Measurements from ENCODE around the gene MOB1A. TPM values are rescaled to one million over a fixed set of nuclear protein-coding genes. Genes with fewer than 3 reads are reported as not detected.

Gene MOB1A
- total and polyA plus RNA-seq, 2 experiments from 2014 or later, result 36.2 to 111 TPM

DNA sequence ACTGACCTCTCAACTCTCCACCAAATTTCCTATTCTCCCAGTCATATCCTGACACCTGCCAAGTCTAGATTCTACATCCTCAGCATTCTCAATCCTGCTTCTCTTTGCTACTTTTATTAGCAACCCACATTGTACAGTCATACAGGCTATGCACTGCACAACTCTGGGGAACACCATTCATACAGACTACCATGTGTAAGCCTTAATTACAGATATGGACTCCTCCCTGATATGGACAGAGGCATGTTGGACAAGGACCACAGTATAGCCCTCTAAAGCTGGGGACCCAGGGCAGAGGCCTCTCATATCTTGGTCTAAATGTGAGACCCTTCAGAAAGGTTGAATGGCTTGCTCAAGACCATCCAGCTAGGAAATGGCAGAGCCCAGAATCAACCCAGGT lies 67.3 kb downstream of the MOB1A start:
- Histone ChIP-seq H3F3A (replicated peaks; ENCODE audit: low read depth) (no peaks in the 10 kb centered on the region; the same call in 1 of the 2 replicates), H4K20me1 (replicated peaks; ENCODE audit: insufficient read depth) (no peaks in the 10 kb centered on the region)
- TF ChIP-seq EZH2 (IDR thresholded peaks at IDR 0.05; ENCODE audit: low read depth, unreplicated experiment) (no peak), JUNB (IDR thresholded peaks at IDR 0.05; ENCODE audit: unreplicated experiment) (no peak), ZNF331 (CRISPR knock-in tag; IDR thresholded peaks at IDR 0.05; ENCODE audit: low read depth) (no peak), POLR2AphosphoS5 (IDR thresholded peaks at IDR 0.05; ENCODE audit: low read depth) (no peak), EZH2phosphoT487 (IDR thresholded peaks at IDR 0.05; ENCODE audit: unreplicated experiment) (no peak), ZNF114 (CRISPR knock-in tag; IDR thresholded peaks at IDR 0.05) (no peak), REST (IDR thresholded peaks at IDR 0.05; ENCODE audit: unreplicated experiment) (no peak), ETS1 (IDR thresholded peaks at IDR 0.05) (no peak), CREB1 (CRISPR knock-in tag; IDR thresholded peaks at IDR 0.05; ENCODE audit: low read depth) (no peak), NANOG (IDR thresholded peaks at IDR 0.05; ENCODE audit: borderline replicate concordance) (no peak), STAT1 (IDR thresholded peaks at IDR 0.05; ENCODE audit: unreplicated experiment) (no peak), ZNF462 (CRISPR knock-in tag; IDR thresholded peaks at IDR 0.05) (no peak)
- TF ChIP-seq, protein P1, sequence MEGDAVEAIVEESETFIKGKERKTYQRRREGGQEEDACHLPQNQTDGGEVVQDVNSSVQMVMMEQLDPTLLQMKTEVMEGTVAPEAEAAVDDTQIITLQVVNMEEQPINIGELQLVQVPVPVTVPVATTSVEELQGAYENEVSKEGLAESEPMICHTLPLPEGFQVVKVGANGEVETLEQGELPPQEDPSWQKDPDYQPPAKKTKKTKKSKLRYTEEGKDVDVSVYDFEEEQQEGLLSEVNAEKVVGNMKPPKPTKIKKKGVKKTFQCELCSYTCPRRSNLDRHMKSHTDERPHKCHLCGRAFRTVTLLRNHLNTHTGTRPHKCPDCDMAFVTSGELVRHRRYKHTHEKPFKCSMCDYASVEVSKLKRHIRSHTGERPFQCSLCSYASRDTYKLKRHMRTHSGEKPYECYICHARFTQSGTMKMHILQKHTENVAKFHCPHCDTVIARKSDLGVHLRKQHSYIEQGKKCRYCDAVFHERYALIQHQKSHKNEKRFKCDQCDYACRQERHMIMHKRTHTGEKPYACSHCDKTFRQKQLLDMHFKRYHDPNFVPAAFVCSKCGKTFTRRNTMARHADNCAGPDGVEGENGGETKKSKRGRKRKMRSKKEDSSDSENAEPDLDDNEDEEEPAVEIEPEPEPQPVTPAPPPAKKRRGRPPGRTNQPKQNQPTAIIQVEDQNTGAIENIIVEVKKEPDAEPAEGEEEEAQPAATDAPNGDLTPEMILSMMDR (conservative IDR thresholded peaks at IDR 0.05; ENCODE audit: low read depth in 2 of 2), result no peak

More for the DNA sequence above, 67.3 kb downstream of the MOB1A start:
- H3K79me2 ChIP-seq (replicated peaks; ENCODE audit: insufficient read depth), result no peaks in the 10 kb centered on the region
- no peak overlapping the region for H3K4me3 ChIP-seq
- H3K9me3 Mint-ChIP-seq, result no peaks in the 10 kb centered on the region
- no peak for ATAC-seq
- peaks cover 22% of the 10 kb centered on the region for H3K4me1 Mint-ChIP-seq
- H3K27me3 ChIP-seq (ENCODE audit: insufficient read depth), result no peaks in the 10 kb centered on the region
- peaks cover 21% of the 10 kb centered on the region for H3K4me1 ChIP-seq (ENCODE audit: insufficient read depth)
- no peaks in the 10 kb centered on the region for H3K36me3 ChIP-seq (ENCODE audit: insufficient read depth)
- no peak overlapping the region for H3K27ac ChIP-seq (ENCODE audit: low read depth)
- no peak overlapping the region for H3K4me3 Mint-ChIP-seq
- no peak for DNase-seq (ENCODE audit: low spot score)
- no peaks in the 10 kb centered on the region; the same call in 2 of the 3 replicates for H3K36me3 Mint-ChIP-seq (ENCODE audit: low read depth)
- H3K9me2 ChIP-seq (ENCODE audit: insufficient read depth), result no peaks in the 10 kb centered on the region
- no peak overlapping the region for H3K27ac Mint-ChIP-seq
- no peak overlapping the region for H3K4me2 ChIP-seq
- peaks cover 7% of the 10 kb centered on the region for H3K27me3 Mint-ChIP-seq (ENCODE audit: insufficient read depth, low read depth, poor library complexity)
- H2AFZ ChIP-seq, result no peak overlapping the region

All from GM23338 (cell line).